DMS53 (cell line): ENCODE data around the gene GRID2IP.

Experiments used
- DNase-seq: peaks from one replicate; lab custom pipeline; 2025; lab: John Stamatoyannopoulos, UW

GRID2IP gene

DNA sequence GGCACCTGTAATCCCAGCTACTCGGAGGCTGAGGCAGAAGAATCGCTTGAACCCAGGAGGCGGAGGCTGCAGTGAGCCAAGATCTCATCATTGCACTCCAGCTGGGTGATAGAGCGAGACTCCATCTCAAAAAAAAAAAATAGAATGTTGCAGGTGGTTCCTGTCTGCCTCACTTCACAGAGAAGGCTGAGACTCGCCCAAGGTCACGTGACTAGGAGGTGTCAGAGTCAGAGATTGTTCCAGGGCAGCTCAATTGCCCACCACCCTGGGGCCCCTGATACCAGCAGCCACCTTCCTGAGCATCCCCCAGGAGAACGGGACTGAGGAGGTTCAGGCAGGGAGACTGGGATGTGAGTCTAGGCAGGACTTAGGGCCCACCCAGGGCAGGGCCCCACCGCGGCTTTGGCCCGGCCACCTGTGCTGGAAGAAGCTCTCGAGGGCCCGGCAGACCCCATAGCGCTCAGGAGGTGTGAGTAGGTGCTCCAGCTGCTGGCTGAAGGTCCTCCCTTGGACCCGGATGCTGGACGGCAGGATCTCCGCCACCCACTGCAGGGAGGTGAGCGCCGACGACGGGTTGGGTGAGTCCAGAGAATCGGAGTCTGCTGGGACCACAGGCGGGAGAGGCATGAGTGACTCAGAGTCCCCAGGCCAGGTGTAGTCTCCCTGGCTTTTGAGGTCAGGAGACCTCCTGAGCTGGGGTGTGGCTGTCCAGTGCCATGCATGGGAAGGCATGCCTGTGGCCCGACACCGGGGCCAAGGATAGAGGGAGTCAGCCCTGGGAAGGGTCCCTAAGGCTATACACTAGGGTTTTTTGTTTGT is 30.9 kb downstream of the GRID2IP start:
- no peak for DNase-seq

DNA sequence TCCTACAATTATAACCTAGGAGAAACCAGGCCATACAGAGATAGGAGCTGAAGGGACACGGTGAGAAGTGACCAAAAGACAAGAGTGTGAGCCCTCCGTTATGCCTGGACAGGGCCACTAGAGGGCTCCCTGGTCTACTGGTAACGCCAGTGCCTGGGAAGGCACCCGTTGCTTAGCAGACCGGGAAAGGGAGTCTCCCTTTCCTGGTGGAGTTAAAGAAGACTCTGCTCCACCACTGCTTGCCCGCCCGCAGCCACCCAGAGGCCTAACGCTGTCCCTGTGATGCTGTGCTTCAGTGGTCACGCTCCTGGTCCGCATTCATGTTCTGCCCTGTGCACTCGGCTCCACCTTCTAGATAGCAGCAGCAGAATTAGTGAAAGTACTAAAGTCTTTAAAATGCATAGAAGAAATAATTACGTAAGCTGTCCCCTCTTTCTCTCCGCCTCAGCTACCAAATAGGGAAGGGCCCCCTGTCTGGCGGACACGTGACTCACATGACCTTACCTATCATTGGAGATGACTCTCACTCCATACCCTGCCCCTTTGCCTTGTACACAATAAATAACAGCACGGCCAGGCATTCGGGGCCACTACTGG is 34.8 kb downstream of the GRID2IP start:
- peak; percentile 96 for DNase-seq

DNA sequence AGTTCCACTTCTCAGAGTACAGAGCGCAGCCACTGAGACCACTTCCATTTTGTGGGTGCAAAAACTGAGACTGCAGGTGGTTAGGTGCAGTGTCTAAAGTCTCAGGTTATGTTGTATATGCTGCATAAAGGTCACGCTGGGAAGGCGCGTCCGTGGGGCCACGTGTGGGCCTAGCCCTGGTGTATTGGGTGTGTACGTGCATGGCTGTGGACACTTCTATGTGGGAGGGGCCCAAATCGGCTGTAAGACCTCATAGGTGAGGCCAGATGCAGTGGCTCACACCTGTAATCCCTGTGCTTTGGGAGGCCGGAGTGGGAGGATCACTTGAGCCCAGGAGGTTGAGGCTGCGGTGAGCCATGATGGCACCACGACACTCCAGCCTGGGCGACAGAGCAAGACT is 37.7 kb downstream of the GRID2IP start:
- no peak for DNase-seq

DNA sequence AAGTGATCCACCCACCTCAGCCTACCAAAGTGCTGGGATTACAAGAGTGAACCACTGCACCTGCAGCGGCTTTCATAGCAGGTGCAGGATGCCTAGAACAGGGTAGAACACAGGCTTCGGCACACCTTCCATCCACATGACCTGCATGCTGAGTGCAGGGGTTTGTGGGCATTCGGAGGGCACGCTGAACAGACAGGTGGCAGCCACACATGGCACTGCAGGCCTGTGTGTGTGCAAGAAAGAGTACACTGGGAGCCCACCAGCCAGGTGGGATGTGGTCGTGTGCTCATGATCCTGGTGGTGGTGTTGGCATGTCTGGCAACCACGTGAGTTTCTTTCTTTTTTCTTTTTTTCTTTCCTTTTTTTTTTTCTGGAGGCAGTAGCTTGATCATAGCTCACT is 38.4 kb downstream of the GRID2IP start:
- DNase-seq = no peak

DNA sequence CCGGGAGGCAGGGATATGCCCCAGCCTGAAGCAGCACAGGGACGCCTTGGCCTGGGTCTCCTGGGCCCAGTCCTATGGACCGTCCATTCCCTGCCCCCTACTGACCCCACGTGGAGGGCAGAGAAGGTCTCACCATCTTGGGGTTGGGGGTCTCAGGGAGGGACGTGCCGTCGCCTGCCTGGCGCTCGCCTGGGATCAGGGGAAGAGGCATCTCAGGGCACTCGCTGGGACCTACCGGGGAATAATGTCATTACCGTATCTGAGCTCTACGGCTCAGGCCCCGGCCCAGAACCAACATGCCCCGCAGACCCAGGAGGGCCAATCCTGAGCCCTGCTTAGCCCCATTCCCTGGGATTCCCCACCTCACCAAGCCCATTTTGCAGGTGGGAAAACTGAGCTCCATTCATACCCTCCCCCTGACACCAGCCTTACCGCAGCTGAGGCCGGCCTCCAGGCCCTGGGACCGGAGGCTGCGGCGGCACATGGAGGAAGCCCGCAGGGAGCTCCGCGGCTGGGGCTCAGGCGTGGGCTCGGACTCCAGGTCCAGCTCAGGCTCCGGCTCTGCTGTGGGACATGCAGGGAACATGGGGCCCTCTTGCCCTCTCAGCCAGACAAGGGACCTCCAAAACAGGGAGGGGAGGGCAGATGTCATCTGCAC is 40.7 kb downstream of the GRID2IP start:
- no peak for DNase-seq

DNA sequence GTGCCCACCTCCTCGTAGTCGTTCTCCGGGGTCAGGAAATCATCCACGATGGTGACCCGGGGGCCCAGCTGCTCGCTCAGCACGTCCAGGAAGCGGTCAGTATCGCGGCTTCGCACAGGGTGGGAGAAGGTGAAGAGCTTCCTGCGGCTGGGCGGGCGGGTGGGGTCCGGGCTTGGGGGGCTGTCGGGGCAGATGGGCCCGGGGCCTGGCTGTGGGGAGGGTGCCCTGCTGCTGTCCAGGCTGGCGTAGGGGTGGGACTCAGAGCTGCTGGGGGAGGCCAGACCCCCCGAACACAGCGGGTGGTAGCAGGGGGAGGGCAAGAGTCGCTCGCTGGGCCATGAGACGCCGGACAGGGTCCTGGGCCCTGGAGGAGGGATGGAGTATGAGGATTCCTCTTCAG is 42.3 kb downstream of the GRID2IP start:
- DNase-seq = no peak

DNA sequence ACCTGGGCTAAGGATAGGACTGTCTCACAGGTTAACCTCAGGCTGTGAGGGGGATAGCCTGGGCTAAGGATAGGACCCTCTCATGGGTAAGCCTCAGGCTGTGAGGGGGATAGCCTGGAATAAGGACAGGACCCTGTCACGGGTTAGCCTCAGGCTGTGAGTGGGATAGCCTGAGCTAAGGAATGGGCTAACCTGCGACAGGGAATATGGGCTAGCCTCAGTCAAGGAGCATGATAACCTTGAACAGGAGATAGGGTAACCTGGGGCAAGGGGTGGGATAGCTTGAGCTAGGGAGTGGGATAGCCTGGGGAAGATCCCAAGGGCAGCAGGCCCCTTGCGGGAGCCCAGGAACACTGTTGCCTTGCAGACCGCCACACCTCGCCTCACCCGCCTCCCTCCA is 42.7 kb downstream of the GRID2IP start:
- DNase-seq = no peak

DNA sequence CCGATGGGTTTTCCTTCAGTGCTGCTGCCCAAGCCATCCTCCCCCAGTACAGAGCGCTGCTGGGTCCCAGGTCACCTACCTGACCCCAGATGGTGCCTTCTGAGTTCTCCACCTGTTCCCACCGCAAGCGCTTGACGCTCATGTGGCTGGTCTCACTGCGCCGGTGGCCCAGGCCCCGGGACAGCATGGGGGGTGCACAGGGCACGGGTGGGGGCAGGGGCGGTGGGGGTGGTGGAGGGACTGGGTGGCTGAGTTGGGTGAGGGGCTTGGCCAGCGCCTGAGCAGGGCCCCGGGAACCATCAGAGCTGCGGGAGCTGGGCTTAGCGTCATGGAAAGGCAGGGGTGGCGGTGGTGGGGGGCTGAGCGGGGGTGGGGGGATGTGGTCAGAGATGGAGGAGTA is 43.4 kb downstream of the GRID2IP start:
- DNase-seq = no peak

DNA sequence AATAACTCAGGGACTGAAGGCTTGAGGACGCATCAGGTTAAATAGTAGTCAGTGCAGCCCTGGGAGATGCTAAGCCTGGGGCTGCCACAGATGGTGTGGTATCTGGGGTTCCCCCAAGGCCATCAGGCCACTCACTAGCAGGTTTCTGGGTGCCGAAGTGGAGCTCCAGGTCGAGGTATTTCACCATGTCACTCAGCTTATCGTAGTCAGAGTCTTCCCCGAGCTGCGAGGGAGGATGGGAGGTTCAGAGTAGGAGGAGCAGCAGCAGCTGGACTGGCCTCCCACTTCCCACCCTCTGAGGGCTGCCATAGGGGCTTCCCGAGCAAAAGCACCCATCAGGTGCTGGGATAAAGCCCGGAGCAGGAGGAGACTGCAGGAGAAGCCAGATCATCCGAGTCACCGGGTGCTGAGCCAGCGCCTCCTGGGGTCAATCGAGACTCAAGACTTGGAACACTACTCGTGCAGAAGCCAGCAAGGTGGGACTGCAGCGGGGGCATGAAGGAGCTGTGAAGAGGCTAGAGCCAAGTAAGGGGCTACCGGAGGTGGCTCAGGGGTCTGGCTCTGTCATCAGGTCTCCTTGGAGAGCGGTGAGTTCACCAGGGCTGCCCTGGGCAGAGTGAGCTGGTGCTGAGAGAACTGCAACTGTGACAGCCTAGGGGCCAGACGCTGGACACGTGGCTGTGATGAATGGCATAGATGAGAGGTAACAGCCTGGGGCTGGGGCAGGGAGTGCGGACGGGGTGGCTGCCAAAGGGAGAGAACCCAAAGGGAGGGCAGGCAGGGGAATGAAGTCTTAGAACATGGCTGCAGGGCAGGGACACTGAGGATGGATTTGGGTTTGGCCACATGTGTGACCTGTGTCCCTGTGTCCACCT is 45.3 kb downstream of the GRID2IP start:
- peak; percentile 33 for DNase-seq

DNA sequence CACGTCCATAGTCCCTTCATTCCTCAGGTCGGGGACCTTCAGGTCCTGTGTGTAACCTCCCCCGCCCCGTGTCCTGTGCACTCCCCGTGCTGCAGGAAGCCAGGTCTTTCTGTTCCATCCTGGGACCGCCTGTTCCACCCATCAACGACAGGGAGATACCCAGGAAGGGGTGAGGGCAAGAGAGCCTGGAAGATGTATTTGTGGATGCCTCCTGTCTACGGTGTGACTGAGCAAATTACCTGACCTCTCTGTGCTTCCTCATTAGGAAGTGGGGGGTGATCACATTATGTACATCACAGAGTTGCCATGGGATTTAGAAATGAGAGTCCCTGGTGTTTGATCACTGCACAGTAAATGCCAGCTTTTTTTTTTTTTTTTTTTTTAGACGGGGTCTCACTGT is 46.3 kb downstream of the GRID2IP start:
- DNase-seq = peak; percentile 80

DNA sequence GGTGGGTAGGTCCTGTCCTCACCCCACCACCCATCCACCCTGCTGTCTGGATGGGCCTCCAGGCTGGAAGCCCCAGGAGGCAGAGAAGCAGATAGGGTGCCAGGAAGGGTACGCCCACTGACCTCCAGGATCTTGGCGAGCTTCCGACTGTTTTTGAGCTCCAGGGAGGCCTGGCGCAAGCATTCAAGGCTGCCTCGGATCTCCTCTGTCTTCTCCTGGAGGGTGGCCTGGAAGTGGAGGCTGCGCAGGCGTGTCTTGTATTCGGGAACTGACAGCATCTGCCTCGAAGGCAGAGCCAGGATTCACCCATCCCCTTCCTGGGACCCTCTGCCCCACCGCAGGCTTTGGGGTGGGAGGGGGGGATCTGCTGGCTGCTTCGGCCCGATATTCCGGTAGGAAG is 48.4 kb downstream of the GRID2IP start:
- peak; percentile 40 for DNase-seq

DNA sequence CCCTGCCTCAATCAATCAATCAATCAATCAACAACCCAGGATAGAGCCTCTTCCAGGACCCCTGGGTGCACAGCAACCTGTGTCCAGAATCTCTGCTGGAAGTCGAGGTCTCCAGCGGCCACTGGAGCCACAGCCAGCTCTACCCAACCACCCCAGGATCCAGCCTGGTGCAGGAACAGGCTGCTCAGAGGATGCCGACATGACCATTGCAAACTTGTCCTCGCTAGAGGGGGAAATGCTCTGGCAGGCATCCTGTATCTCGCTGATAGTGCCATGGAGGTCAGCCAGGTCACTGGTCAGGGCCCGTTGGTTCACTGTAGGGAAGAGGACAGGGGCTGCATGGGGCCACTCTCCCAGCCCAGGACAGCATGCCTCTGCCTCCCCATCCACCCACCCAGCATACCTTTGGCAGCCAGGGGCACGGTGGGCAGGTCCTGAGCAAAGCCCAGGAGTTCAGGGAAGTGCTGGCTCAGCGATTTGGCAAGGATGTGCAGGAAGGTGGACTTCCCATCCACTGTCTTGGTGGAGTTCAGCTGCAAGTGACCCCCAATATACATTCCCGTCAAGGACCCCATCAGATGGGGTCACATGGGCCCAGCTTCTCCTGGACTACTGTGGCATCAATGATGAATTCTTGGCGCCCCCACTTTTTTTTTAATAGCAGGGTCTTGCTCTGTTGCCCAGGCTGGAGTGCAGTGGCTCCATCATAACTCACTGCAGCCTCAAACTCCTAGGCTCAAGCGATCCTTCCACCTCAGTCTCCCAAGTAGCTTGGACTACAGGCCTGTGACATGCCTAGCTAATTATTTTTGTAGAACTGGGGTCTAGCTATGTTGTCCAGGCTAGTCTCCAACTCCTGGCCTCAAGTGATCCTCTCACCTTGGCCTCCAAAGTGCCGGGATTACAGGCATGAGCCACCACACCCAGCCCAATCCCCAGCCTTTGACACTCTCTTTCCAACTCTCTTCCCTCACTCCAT is 49.4 kb downstream of the GRID2IP start:
- DNase-seq = no peak

DNA sequence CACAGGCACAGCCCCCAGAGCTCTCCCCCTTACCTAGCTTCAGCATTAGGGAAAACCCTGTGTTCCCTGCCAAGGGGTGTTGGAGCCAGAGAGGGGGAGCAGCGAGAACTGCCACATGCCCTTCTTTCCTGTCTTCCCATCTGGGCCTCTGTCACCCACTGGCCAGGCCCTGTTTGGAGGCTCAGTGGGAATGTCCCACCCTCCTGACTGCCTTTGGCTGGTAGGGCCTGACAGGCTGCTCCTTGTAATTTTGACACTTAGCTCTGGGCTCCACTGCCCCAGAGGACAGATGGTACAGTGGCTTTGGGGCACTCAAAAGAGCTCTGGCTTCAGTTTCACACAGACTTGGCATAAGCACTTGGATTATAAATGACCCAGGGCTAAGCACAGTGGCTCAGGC is 50.6 kb downstream of the GRID2IP start:
- DNase-seq = no peak

DNA sequence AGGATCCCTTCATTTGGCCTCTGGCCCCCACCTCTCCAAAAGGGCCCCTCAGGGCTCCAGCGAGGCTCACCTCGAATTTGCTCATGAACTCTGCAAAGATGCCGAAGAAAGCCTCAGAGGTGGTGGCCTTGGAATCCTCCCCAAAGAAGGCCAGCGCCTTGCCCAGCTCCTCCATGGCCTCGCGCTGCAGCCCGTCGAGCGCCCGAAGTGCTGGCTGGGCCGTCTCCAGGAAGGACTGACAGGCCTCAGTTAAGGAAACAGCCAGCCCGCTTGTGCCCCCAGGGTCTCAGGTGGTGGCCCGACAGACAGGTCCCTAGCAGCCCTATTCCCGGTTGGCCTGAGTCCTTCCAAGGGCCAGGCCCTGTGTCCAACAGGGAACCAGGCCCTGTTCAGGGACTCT is 53.3 kb downstream of the GRID2IP start:
- DNase-seq = no peak

DNA sequence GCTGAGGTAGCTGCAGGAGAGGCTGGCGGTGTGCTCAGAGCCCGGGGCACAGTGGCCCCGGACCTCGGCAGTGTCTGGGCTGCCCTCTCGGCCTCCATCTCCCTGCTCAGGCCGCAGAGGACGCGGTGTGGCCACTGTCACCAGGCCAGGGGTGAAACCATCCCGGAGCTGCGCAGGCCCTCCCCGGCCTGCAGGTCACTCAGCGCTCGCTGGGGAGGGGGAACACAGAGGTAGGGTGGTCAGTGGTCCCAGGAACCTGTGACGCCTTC is 53.7 kb downstream of the GRID2IP start:
- no peak for DNase-seq

DNA sequence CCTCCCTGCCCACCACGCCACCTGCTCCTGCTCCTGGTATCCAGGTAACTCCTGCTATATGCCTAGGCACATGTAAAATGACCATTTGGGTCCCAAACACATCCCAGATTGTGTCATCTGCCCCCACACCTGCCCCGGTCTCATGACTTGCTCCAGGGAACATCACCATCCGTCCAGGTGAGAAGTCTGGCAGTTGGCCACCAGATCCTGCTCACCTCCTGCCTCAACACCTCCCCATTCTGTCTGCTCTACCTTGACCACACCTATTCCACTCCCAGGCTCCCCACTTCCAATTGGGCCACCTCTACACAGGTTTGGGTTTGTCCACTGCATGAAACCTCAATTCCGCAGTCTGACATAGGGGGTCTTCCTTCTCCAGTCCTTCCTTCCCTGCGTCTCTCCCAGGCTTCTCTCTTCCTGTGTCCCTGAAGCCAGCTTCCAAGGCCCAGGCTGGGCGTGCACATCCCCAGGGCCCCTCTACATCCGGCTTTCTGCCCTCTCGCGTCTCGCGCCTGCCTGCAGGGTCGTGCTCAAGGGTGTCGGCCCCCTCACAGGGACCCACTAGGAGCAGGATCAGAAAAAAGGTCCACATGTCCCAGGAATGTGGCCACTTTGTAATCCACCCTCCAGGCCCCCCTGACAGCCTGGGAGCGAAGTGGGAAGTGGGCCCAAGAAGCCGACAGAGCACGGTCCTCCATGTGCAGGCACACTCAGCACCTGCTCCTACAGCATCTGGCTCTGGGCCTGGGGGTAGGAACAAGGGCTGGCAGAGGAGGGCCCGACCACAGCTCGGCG is 54.2 kb downstream of the GRID2IP start:
- no peak for DNase-seq

DNA sequence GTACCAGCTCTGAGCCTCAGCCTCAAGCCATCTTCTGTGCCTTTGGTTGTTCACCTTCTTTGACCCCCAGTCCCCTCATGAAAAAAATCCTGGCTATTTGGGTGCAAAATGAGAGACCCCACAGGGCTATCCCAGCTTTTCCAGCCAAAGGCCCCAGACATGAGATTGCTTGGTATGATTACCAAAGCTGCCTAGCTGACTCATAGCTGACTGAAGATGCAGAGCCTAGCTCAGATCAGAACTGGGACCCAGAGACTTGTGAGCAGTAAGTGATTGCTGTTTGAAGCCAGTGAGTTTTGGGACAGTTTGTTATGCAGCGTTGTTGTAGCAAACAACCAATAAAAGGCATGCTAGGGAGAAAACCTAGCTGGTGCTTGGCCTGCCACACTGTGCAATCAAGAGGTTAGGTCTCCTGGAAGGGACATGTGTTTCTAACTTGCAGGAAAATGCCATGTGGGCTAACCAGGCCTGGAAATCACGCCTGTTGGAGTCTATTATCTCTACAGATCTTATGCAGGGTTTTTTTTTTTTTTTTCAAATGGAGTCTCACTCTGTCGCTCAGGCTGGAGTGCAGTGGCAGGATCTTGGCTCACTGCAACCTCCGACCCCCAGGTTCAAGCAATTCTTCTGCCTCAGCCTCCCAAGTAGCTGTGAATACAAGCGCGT is 55.5 kb downstream of the GRID2IP start:
- DNase-seq = no peak

DNA sequence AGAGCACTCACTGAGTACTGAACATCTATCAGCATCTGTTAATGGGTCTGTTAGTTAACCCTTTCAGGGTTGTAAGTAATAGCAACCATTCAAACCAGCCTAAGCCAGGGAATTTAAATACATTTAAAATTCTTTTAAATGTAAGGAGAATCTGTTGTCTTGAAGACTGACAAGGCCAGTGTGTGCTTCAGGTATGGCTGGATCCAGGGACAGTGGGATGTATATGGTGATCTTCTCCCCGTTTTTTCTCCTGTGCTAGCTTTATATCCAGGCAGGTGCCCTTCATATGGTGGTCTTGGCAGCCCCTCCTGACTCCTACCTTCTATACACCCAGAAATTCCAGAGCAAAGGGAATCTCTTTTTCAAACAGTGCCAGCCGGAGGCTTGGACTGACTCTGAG is 56.9 kb downstream of the GRID2IP start:
- DNase-seq = no peak

DNA sequence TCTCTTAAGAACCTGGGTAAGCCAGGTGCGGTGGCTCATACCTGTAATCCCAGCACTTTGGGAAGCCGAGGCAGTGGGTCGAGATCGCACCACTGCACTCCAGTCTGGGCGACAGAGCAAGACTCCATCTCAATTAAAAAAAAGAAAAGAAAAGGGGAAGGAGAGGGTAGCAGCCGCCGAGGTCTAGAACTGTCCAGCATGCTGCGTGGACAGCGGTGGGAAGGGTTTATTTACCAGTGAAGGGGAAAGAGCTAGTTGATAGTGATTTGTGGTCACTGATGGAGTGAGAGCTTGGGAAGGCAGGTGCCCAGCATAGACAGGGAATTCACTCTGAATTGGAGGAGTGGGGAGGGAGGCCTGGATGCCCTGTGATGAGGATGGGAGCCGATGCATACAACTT is 60.1 kb downstream of the GRID2IP start:
- DNase-seq = no peak

DNA sequence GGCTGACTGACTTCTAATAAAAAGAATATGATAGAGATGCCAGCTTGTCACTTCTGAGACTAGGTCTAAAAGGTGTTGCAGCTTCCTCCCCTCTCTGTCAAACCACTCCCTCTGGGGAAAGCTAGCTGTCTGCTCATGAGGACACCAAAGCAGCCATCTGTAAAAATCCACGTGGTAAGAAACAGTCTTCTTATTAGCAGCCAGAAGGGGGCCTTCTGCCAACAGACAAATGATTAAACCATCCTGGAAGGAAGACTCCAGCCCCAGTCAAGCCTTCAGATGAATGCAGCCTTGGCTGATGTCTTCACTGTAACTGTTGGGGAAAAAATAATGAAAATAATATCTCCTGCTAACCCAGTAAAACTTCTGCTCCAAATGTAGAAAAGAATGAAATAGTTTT is 61.6 kb downstream of the GRID2IP start:
- peak; percentile 62 for DNase-seq
